H54 (cell line): ENCODE measurements around the gene ZNF592.
"Not testable (repeated sequence)": the region's sequence is repeated elsewhere in the genome, so short reads cannot be mapped to it uniquely, and the experiment has no call there.

Experiments
- DNase-seq: peaks from one replicate; pipeline ENCODE4 v3.0.0; 2011; ENCODE audit warnings: low spot score, mixed read lengths; ENCODE audit not compliant: insufficient read length
- FAIRE-seq: peaks from 3 replicates; lab custom pipeline; 2011; peaks lifted over from hg19 to GRCh38; lab: Jason Lieb, UNC
- POLR2A ChIP-seq: IDR thresholded peaks from 2 replicates; pipeline ENCODE4 v1.6.1; 2011; ENCODE audit warnings: low read depth, mild to moderate bottlenecking, low read length

The ZNF592 gene

GRCh38 chr15:84734794-84735479 is 13.5 kb upstream of the ZNF592 start:
- peak; percentile 33 for DNase-seq
- FAIRE-seq: no peak

GRCh38 chr15:84735480-84736061 is 12.8 kb upstream of the ZNF592 start:
- not testable (repeated sequence) for DNase-seq, FAIRE-seq

More at GRCh38 chr15:84734794-84735479, 13.5 kb upstream of the ZNF592 start:
- no peak for TF ChIP-seq POLR2A

- DNase-seq (no peak), FAIRE-seq (no peak)
- TF ChIP-seq POLR2A: no peak
Observed at GRCh38 chr15:84736375-84736774, 12.0 kb upstream of the ZNF592 start.

GRCh38 chr15:84737005-84737404 is 11.4 kb upstream of the ZNF592 start:
- FAIRE-seq (no peak), DNase-seq (no peak)
- no peak for TF ChIP-seq POLR2A

GRCh38 chr15:84740691-84741090 is 7.7 kb upstream of the ZNF592 start:
- TF ChIP-seq POLR2A: no peak
- no peak for DNase-seq
- FAIRE-seq: no peak

- no peak for DNase-seq
- no peak for FAIRE-seq
- TF ChIP-seq POLR2A: no peak
Observed at GRCh38 chr15:84741121-84741520, 7.3 kb upstream of the ZNF592 start.

GRCh38 chr15:84747416-84748273 is 747 bp upstream of the ZNF592 start:
- no peak for FAIRE-seq

GRCh38 chr15:84749111-84749991 is 959 bp downstream of the ZNF592 start:
- DNase-seq (no peak), FAIRE-seq (no peak)
- no peak for TF ChIP-seq POLR2A

More at GRCh38 chr15:84747416-84748273, 747 bp upstream of the ZNF592 start:
- TF ChIP-seq POLR2A: peak; percentile 33; the same call in 1 of the 2 replicates
- peak; percentile 44 for DNase-seq

- no peak for FAIRE-seq
- TF ChIP-seq POLR2A: no peak
- DNase-seq: no peak
Observed at GRCh38 chr15:84750583-84751092, 2.2 kb downstream of the ZNF592 start.

GRCh38 chr15:84751721-84752120 is 3.3 kb downstream of the ZNF592 start:
- not testable (repeated sequence) for DNase-seq, FAIRE-seq

GRCh38 chr15:84752195-84752594 is 3.8 kb downstream of the ZNF592 start:
- DNase-seq (no peak), FAIRE-seq (no peak)
- TF ChIP-seq POLR2A: no peak

GRCh38 chr15:84752700-84753099 is 4.3 kb downstream of the ZNF592 start:
- TF ChIP-seq POLR2A: no peak
- DNase-seq: no peak
- FAIRE-seq: no peak

- FAIRE-seq, DNase-seq: not testable (repeated sequence)
Observed at GRCh38 chr15:84754889-84755288, 6.5 kb downstream of the ZNF592 start.
